Astrocyte (in vitro differentiated cells and primary cell): Measurements from ENCODE around the gene NEU2. TPM values are rescaled to one million over a fixed set of nuclear protein-coding genes. Genes with fewer than 3 reads are reported as not detected.
"Not testable (repeated sequence)": the region's sequence is repeated elsewhere in the genome, so short reads cannot be mapped to it uniquely, and the experiment has no call there.

Source experiments
- DNase-seq: peaks from one replicate; pipeline ENCODE4 v3.0.0-alpha.2; 2010; ENCODE audit warnings: low read depth
- FAIRE-seq: peaks from 2 replicates; lab custom pipeline; 2011; peaks lifted over from hg19 to GRCh38; lab: Jason Lieb, UNC
- H2AFZ ChIP-seq: 2 replicates; pipeline ENCODE4 v1.6.0; 2012; ENCODE audit warnings: low read depth, low read length, inconsistent platforms
- H3K27ac ChIP-seq: 2 replicates; pipeline ENCODE4 v1.5.1; 2011; ENCODE audit warnings: low read depth, low read length, inconsistent platforms
- H3K27me3 ChIP-seq: 2 replicates; pipeline ENCODE4 v1.6.0; 2011; ENCODE audit warnings: low read length, inconsistent platforms; ENCODE audit not compliant: insufficient read depth
- H3K36me3 ChIP-seq: 2 replicates; pipeline ENCODE4 v1.5.1; 2011; ENCODE audit warnings: low read length, inconsistent platforms; ENCODE audit not compliant: insufficient read depth
- H3K4me1 ChIP-seq: 2 replicates; pipeline ENCODE4 v1.5.1; 2011; ENCODE audit warnings: low read length, inconsistent platforms; ENCODE audit not compliant: insufficient read depth
- H3K4me2 ChIP-seq: 2 replicates; pipeline ENCODE4 v1.6.0; 2012; ENCODE audit warnings: low read length, inconsistent platforms
- H3K4me3 ChIP-seq: 2 replicates; pipeline ENCODE4 v1.5.1; 2011; ENCODE audit warnings: low read depth, mild to moderate bottlenecking, low read length, inconsistent platforms; ENCODE audit not compliant: insufficient read depth
- H3K79me2 ChIP-seq: 2 replicates; pipeline ENCODE4 v1.6.0; 2012; ENCODE audit warnings: mild to moderate bottlenecking, low read length, inconsistent platforms; ENCODE audit not compliant: insufficient read depth
- H3K9ac ChIP-seq: 2 replicates; pipeline ENCODE4 v1.6.0; 2012; ENCODE audit warnings: mild to moderate bottlenecking, low read length, inconsistent platforms
- H3K9me3 ChIP-seq: 2 replicates; pipeline ENCODE4 v1.5.1; 2012; ENCODE audit warnings: low read depth, mild to moderate bottlenecking, low read length, inconsistent platforms; ENCODE audit not compliant: insufficient read depth
- H4K20me1 ChIP-seq: 2 replicates; pipeline ENCODE4 v1.6.0; 2012; ENCODE audit warnings: low read length, inconsistent platforms; ENCODE audit not compliant: insufficient read depth
- H3K27ac Mint-ChIP-seq: one replicate; pipeline ENCODE4 v1.8.0; 2021; ENCODE audit warnings: mild to moderate bottlenecking, mixed read lengths; ENCODE audit not compliant: unreplicated experiment
- H3K27me3 Mint-ChIP-seq: one replicate; pipeline ENCODE4 v1.8.0; 2021; ENCODE audit warnings: low read depth, mixed read lengths; ENCODE audit not compliant: unreplicated experiment
- H3K36me3 Mint-ChIP-seq: one replicate; pipeline ENCODE4 v1.8.0; 2021; ENCODE audit warnings: low read depth, mixed read lengths; ENCODE audit not compliant: unreplicated experiment
- H3K4me1 Mint-ChIP-seq: one replicate; pipeline ENCODE4 v1.8.0; 2021; ENCODE audit warnings: low read depth, mixed read lengths; ENCODE audit not compliant: unreplicated experiment
- H3K4me3 Mint-ChIP-seq: one replicate; pipeline ENCODE4 v1.8.0; 2021; ENCODE audit warnings: mild to moderate bottlenecking, moderate library complexity, mixed read lengths; ENCODE audit not compliant: unreplicated experiment
- H3K9me3 Mint-ChIP-seq: one replicate; pipeline ENCODE4 v1.8.0; 2021; ENCODE audit warnings: mild to moderate bottlenecking, mixed read lengths; ENCODE audit not compliant: unreplicated experiment
- EZH2 ChIP-seq: IDR thresholded peaks from 2 replicates; pipeline ENCODE4 v1.6.1; 2012; ENCODE audit warnings: mild to moderate bottlenecking, low read length, inconsistent platforms; ENCODE audit not compliant: insufficient read depth
- total RNA-seq: library from RNA; stranded (reverse); gene quantifications from 2 replicates; pipeline ENCODE4 v1.2.1, GENCODE V29; 2021
- TF ChIP-seq, protein P1 (sequence below): IDR thresholded peaks from 2 replicates; pipeline ENCODE4 v1.5.1; 2011; ENCODE audit warnings: low read depth, mild to moderate bottlenecking, inconsistent platforms, low read length, moderate library complexity; ENCODE audit not compliant: insufficient read depth

NEU2 gene
- total RNA-seq, 1 donor from 2014 or later = not detected

DNA sequence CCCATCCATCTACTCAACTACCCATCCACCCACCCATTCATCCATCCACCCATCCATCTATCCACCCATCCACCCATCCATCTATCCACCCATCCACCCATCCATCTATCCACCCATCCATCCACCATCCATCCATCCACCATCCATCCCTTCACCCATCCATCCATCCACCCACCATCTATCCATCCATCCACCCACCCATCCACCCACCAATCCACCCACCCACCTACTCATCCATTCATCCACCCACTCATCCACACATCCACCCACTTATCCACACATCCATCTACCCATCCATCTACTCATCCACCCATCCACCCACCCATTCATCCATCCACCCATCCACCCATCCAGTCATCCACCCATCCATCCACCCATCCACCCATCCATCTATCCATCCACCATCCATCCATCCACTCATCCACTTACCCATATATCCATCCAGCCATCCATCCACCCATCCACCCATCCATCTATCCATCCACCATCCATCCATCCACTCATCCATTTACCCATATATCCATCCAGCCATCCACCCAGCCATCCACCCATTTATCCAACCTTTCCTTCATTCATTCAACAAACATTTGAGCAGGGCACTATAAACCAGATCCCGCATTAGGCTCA, 17.3 kb upstream of the NEU2 start:
- H3K4me1 Mint-ChIP-seq = no peaks in the 10 kb centered on the region
- H3K27me3 Mint-ChIP-seq = peaks cover 14% of the 10 kb centered on the region

DNA sequence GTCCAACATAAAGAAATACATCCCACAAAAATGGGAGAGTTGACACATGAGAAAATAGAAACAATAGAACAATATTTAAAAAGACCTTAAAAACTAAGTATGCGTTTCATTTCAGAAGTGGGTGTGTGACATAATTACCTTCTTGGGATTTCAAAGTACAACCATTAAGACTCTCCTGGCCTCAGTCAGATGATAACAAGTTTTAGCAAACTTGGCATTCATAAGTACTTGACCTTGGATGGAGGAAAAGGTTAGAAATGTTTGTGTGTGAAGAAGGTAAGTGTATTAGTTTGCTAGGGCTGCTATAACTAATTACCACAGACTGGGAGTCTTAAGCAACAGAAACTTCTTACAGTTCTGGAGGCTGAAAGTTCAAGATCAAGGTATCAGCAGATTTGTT, 14.5 kb upstream of the NEU2 start:
- Mint-ChIP-seq H3K36me3 (no peaks in the 10 kb centered on the region), H3K27ac (no peak overlapping the region), H3K4me3 (no peak overlapping the region), H3K4me1 (no peaks in the 10 kb centered on the region), H3K9me3 (no peaks in the 10 kb centered on the region), H3K27me3 (peaks cover 5% of the 10 kb centered on the region)
- TF ChIP-seq EZH2 = no peak
- TF ChIP-seq, protein P1, sequence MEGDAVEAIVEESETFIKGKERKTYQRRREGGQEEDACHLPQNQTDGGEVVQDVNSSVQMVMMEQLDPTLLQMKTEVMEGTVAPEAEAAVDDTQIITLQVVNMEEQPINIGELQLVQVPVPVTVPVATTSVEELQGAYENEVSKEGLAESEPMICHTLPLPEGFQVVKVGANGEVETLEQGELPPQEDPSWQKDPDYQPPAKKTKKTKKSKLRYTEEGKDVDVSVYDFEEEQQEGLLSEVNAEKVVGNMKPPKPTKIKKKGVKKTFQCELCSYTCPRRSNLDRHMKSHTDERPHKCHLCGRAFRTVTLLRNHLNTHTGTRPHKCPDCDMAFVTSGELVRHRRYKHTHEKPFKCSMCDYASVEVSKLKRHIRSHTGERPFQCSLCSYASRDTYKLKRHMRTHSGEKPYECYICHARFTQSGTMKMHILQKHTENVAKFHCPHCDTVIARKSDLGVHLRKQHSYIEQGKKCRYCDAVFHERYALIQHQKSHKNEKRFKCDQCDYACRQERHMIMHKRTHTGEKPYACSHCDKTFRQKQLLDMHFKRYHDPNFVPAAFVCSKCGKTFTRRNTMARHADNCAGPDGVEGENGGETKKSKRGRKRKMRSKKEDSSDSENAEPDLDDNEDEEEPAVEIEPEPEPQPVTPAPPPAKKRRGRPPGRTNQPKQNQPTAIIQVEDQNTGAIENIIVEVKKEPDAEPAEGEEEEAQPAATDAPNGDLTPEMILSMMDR = no peak
- no peak overlapping the region for H3K4me3 ChIP-seq
- FAIRE-seq (no peak), DNase-seq (no peak)
- no peak overlapping the region for H3K4me2 ChIP-seq
- H3K27me3 ChIP-seq = no peaks in the 10 kb centered on the region
- no peak overlapping the region for H2AFZ ChIP-seq
- no peak overlapping the region for H3K9ac ChIP-seq
- H3K4me1 ChIP-seq = peaks cover 4% of the 10 kb centered on the region
- H3K79me2 ChIP-seq = no peaks in the 10 kb centered on the region
- H4K20me1 ChIP-seq = no peaks in the 10 kb centered on the region
- H3K9me3 ChIP-seq = no peaks in the 10 kb centered on the region
- H3K27ac ChIP-seq = no peak overlapping the region
- no peaks in the 10 kb centered on the region for H3K36me3 ChIP-seq

More for the DNA sequence above, 17.3 kb upstream of the NEU2 start:
- H3K27me3 ChIP-seq = no peaks in the 10 kb centered on the region
- Mint-ChIP-seq H3K9me3 (peaks cover 2% of the 10 kb centered on the region), H3K36me3 (no peaks in the 10 kb centered on the region), H3K27ac (no peak overlapping the region), H3K4me3 (no peak overlapping the region)
- H4K20me1 ChIP-seq = no peaks in the 10 kb centered on the region
- no peak for FAIRE-seq
- no peak for TF ChIP-seq EZH2
- H3K9ac ChIP-seq = no peak overlapping the region
- no peak overlapping the region for H2AFZ ChIP-seq
- H3K36me3 ChIP-seq = no peaks in the 10 kb centered on the region
- no peaks in the 10 kb centered on the region for H3K9me3 ChIP-seq
- DNase-seq = no peak
- no peak overlapping the region for H3K4me2 ChIP-seq
- H3K4me1 ChIP-seq = no peaks in the 10 kb centered on the region
- H3K27ac ChIP-seq = no peak overlapping the region
- H3K79me2 ChIP-seq = no peaks in the 10 kb centered on the region
- H3K4me3 ChIP-seq = no peak overlapping the region

DNA sequence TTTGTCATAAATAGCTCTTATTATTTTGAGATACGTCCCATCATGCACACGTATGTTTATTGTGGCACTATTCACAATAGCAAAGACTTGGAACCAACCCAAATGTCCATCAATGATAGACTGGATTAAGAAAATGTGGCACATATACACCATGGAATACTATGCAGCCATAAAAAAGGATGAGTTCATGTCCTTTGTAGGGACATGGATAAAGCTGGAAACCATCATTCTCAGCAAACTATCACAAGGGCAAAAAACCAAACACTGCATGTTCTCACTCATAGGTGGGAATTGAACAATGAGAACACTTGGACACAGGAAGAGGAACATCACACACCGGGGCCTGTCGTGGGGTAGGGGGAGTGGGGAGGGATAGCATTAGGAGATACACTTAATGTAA, 12.9 kb upstream of the NEU2 start:
- H3K4me1 Mint-ChIP-seq, FAIRE-seq, DNase-seq: not testable (repeated sequence)

More for the DNA sequence above, 12.9 kb upstream of the NEU2 start:
- H3K27ac Mint-ChIP-seq, H3K9me3 Mint-ChIP-seq, H3K36me3 ChIP-seq, H3K4me3 Mint-ChIP-seq, H4K20me1 ChIP-seq, H3K9me3 ChIP-seq, H3K4me3 ChIP-seq, H3K27ac ChIP-seq, H3K27me3 Mint-ChIP-seq, H3K79me2 ChIP-seq, H3K4me1 ChIP-seq, H3K27me3 ChIP-seq, H2AFZ ChIP-seq, H3K9ac ChIP-seq, H3K36me3 Mint-ChIP-seq, H3K4me2 ChIP-seq: not testable (repeated sequence)
